Fibroblast of villous mesenchyme (primary cell): ENCODE data around the gene CACNA1D. TPM values are rescaled to one million over a fixed set of nuclear protein-coding genes. Genes with fewer than 3 reads are reported as not detected.

Experiments used
- DNase-seq: peaks from one replicate; pipeline ENCODE4 v3.0.0-alpha.2; 2010; ENCODE audit warnings: low read depth
- H3K4me3 ChIP-seq: 2 replicates; pipeline ENCODE4 v1.5.1; 2011; ENCODE audit warnings: low read depth, mild to moderate bottlenecking, low read length
- CTCF ChIP-seq: IDR thresholded peaks from 2 replicates; pipeline ENCODE4 v1.5.1; 2012; ENCODE audit warnings: low read depth, mild to moderate bottlenecking, low read length; ENCODE audit not compliant: insufficient read depth
- total RNA-seq: library from RNA; depleted of rRNA; stranded (reverse); fragments of >200 nt; gene quantifications from 2 replicates; pipeline ENCODE4 v1.2.3, GENCODE V29; 2012

The CACNA1D gene
- total RNA-seq, 1 donor, result not detected

GRCh38 chr3:53513556-53514190 lies 19.3 kb downstream of the CACNA1D start:
- no peak for DNase-seq
- TF ChIP-seq CTCF, result no peak
- H3K4me3 ChIP-seq, result no peak overlapping the region

GRCh38 chr3:53516339-53516738 lies 21.9 kb downstream of the CACNA1D start:
- H3K4me3 ChIP-seq, result no peak overlapping the region
- no peak for DNase-seq
- no peak for TF ChIP-seq CTCF

GRCh38 chr3:53518495-53518981 lies 24.1 kb downstream of the CACNA1D start:
- no peak overlapping the region for H3K4me3 ChIP-seq
- TF ChIP-seq CTCF, result no peak
- peak; percentile 62 for DNase-seq

- DNase-seq, result no peak
- TF ChIP-seq CTCF, result no peak
- H3K4me3 ChIP-seq, result no peak overlapping the region
Measured at GRCh38 chr3:53519065-53519709, 24.8 kb downstream of the CACNA1D start.

- TF ChIP-seq CTCF, result no peak
- DNase-seq, result no peak
- no peak overlapping the region for H3K4me3 ChIP-seq
Measured at GRCh38 chr3:53523346-53523745, 28.9 kb downstream of the CACNA1D start.

GRCh38 chr3:53524566-53524965 lies 30.2 kb downstream of the CACNA1D start:
- no peak for TF ChIP-seq CTCF
- no peak for DNase-seq
- H3K4me3 ChIP-seq, result no peak overlapping the region
